OCI-LY3 (cell line): ENCODE results near the gene CHIT1.

Source experiments
- H2AFZ ChIP-seq: fragments of 200-600, 300-600 bp; shearing (Covaris generic); 2 replicates; pipeline ENCODE4 v1.6.0; 2014; ENCODE audit warnings: antibody characterized with exemption, low read depth, low read length
- H3K27ac ChIP-seq: fragments of 200-600, 300-600 bp; sonication (generic); 2 replicates; pipeline ENCODE4 v1.5.1; 2014; ENCODE audit warnings: mild to moderate bottlenecking, low read length, moderate library complexity, mixed read lengths
- H3K27me3 ChIP-seq: fragments of 200-600, 300-600 bp; sonication (generic); 2 replicates; pipeline ENCODE4 v1.6.1; 2014; ENCODE audit warnings: low read depth, low read length, mixed read lengths
- H3K36me3 ChIP-seq: fragments of 200-600, 300-600 bp; sonication (generic); replicated peaks from 2 replicates; pipeline ENCODE3; 2014; ENCODE audit warnings: low read depth, low read length, mixed read lengths
- H3K4me1 ChIP-seq: fragments of 300-600, 200-600 bp; sonication (generic); 2 replicates; pipeline ENCODE4 v1.6.1; 2014; ENCODE audit warnings: low read length, mixed read lengths
- H3K4me2 ChIP-seq: fragments of 200-600, 300-600 bp; sonication (generic); 2 replicates; pipeline ENCODE4 v1.6.1; 2014; ENCODE audit warnings: low read length, mixed read lengths
- H3K4me3 ChIP-seq: fragments of 300-600, 200-600 bp; sonication (generic); 2 replicates; pipeline ENCODE4 v1.5.1; 2014; ENCODE audit warnings: antibody characterized with exemption, mild to moderate bottlenecking, low read length, moderate library complexity
- H3K79me2 ChIP-seq: fragments of 300-600, 200-600 bp; shearing (Covaris generic); 2 replicates; pipeline ENCODE4 v1.6.1; 2014; ENCODE audit warnings: mild to moderate bottlenecking, low read length, mixed read lengths
- H3K9ac ChIP-seq: fragments of 300-600, 200-600 bp; shearing (Covaris generic); 2 replicates; pipeline ENCODE4 v1.6.0; 2014; ENCODE audit warnings: mild to moderate bottlenecking, low read length, moderate library complexity
- H3K9me3 ChIP-seq: fragments of 200-600, 300-600 bp; shearing (Covaris generic); 2 replicates; pipeline ENCODE4 v1.6.1; 2014; ENCODE audit warnings: low read length, mixed read lengths; ENCODE audit not compliant: insufficient read depth
- H4K20me1 ChIP-seq: fragments of 200-600, 300-600 bp; sonication (generic); 2 replicates; pipeline ENCODE4 v1.6.1; 2016; ENCODE audit warnings: low read length, mixed read lengths; ENCODE audit not compliant: insufficient read depth
- EZH2phosphoT487 ChIP-seq: fragments of 200-600 bp; shearing (Covaris generic); IDR thresholded peaks from 2 replicates; pipeline ENCODE4 v1.6.1; 2018; ENCODE audit warnings: antibody characterized with exemption, mixed run types, low read depth
- TF ChIP-seq, protein P1 (sequence below): fragments of 200-600, 300-600 bp; sonication (generic); IDR thresholded peaks from 2 replicates; pipeline ENCODE4 v1.5.1; 2014; ENCODE audit warnings: antibody characterized with exemption, low read length, low read depth

The CHIT1 gene

DNA sequence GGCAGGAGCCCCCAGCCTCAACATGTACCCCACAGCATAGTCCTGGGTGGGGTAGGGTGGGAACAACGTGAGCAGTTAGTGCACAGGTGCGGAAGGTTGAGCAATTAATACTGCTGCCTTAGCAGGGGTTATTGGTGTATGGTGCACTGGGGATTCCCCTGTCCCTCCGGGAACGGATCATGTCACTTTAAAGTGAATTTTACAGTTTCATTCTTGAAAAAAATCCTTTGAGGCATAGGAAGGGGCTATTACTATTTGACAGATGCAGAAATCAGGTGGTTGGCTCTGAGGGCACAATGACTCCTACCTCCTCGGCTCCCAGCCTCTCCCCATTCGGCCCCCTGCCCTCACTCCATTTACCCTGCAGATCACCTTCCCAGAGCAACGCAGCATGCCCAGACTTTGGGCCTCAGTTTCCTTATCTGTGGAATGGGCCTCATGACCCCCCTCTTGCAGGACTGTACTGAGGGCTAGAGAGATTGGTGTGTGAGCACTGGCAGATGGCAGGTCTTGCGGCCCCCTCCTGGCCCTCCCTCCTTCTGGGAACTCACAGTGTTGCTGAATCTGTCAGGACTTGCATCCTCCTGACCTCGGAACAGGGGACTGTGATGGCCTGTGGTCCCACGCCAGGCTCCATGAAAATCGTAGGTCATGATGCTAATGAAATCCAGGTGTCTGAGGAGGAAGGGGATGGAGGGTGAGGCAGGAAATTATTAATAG, 48.7 kb downstream of the CHIT1 start:
- no peak overlapping the region for H2AFZ ChIP-seq
- no peak overlapping the region for H3K27ac ChIP-seq
- no peak overlapping the region for H3K9ac ChIP-seq
- H3K4me1 ChIP-seq, result peaks cover 26% of the 10 kb centered on the region
- peak overlapping the region; percentile 52 for H3K4me2 ChIP-seq
- no peaks in the 10 kb centered on the region for H3K36me3 ChIP-seq
- peaks cover 60% of the 10 kb centered on the region for H3K27me3 ChIP-seq
- H3K9me3 ChIP-seq, result no peaks in the 10 kb centered on the region
- no peaks in the 10 kb centered on the region for H3K79me2 ChIP-seq
- TF ChIP-seq, protein P1, sequence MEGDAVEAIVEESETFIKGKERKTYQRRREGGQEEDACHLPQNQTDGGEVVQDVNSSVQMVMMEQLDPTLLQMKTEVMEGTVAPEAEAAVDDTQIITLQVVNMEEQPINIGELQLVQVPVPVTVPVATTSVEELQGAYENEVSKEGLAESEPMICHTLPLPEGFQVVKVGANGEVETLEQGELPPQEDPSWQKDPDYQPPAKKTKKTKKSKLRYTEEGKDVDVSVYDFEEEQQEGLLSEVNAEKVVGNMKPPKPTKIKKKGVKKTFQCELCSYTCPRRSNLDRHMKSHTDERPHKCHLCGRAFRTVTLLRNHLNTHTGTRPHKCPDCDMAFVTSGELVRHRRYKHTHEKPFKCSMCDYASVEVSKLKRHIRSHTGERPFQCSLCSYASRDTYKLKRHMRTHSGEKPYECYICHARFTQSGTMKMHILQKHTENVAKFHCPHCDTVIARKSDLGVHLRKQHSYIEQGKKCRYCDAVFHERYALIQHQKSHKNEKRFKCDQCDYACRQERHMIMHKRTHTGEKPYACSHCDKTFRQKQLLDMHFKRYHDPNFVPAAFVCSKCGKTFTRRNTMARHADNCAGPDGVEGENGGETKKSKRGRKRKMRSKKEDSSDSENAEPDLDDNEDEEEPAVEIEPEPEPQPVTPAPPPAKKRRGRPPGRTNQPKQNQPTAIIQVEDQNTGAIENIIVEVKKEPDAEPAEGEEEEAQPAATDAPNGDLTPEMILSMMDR, result no peak
- no peak for TF ChIP-seq EZH2phosphoT487
- H4K20me1 ChIP-seq, result no peaks in the 10 kb centered on the region
- no peak overlapping the region for H3K4me3 ChIP-seq

DNA sequence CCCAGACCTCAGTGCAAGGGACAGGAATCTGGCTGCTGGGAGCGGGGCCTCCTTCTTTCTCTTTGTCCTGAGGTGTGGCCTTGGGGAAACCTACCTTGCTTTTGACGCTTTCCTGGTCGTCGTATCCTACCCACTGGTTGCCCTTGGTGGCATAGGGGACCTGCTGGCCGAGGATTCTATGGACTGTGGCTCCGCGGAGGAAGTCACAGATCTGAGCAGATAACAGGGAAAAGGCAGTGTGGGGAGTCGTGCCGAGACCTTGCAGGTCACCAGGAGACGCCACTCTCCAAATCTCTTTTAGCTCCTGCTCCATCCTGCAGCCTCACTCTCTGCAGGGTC, 49.8 kb downstream of the CHIT1 start:
- peaks cover 35% of the 10 kb centered on the region for H3K4me1 ChIP-seq
- peaks cover 71% of the 10 kb centered on the region for H3K27me3 ChIP-seq
- H2AFZ ChIP-seq, result no peak overlapping the region
- TF ChIP-seq EZH2phosphoT487, result no peak
- TF ChIP-seq, protein P1, result no peak
- H4K20me1 ChIP-seq, result no peaks in the 10 kb centered on the region
- H3K9ac ChIP-seq, result no peak overlapping the region
- H3K36me3 ChIP-seq, result no peaks in the 10 kb centered on the region
- no peak overlapping the region for H3K4me2 ChIP-seq
- H3K9me3 ChIP-seq, result no peaks in the 10 kb centered on the region
- H3K4me3 ChIP-seq, result no peak overlapping the region
- no peak overlapping the region for H3K27ac ChIP-seq
- no peaks in the 10 kb centered on the region for H3K79me2 ChIP-seq

DNA sequence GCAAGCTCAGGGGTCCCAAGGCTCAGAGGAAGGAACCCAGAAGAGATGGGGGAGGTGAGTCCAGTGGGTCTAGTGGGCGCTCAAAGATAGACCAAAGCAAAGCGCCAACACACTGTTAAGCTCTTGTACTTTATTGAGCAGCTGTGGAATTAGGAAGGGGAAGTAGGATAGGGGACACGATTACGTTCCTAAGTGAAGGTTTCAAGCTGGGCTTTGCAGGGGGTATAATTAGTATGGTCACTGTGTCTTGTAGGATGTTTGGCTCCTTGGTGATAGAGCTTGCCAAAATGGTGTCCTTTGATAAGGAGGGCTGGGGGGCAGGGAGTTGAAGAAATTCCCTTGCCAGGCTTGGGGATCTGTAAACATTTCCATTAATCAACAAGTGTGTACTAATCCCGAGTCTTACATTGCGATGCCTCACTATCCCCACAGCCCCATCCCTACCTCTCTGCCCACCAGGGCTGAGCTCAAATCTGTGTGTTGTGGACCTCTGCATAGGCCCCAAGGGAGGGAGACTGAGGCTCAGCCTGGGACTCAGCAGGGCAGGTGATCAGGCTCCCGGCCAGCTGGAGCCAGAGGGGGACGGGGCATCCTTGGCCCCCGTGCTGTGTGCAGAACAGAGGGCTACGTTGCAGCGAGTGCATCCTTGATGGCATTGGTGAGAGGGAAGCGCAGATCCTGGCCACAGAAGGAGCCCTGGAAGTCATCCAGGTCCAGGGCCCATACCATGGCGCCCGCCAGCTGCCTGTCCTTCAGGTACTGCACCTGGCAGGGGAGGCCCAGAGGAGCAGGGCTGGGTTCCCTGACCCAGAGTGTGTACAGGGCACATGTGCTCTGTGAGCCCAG, 50.4 kb downstream of the CHIT1 start:
- no peaks in the 10 kb centered on the region for H3K9me3 ChIP-seq
- peaks cover 41% of the 10 kb centered on the region for H3K4me1 ChIP-seq
- H3K27ac ChIP-seq, result no peak overlapping the region
- H3K4me2 ChIP-seq, result no peak overlapping the region
- no peak overlapping the region for H3K9ac ChIP-seq
- H2AFZ ChIP-seq, result no peak overlapping the region
- H3K4me3 ChIP-seq, result no peak overlapping the region
- H3K79me2 ChIP-seq, result no peaks in the 10 kb centered on the region
- peaks cover 3% of the 10 kb centered on the region; the same call in 1 of the 2 replicates for H4K20me1 ChIP-seq
- H3K27me3 ChIP-seq, result peaks cover 69% of the 10 kb centered on the region
- TF ChIP-seq EZH2phosphoT487, result no peak
- TF ChIP-seq, protein P1, result no peak
- no peaks in the 10 kb centered on the region for H3K36me3 ChIP-seq

DNA sequence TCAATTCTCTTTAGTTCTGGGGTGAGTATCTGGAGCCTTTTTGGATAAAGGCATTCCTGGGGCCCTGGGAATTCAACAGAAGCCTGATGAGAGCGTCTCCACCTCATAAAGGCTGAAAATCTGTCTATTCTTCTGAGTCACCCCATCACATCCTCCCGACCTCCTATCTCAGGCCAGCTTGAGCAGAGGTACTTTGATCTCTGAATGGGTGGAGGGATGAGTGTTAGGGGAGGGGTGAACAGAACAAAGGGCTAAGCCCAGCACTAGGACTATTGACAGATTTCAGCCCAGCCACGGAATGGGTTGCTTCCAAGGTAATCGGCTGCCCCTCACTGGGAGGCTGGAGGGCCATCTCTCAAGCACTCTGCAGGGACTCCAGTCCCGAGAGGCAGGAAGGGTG, 51.4 kb downstream of the CHIT1 start:
- Histone ChIP-seq H3K4me2 (no peak overlapping the region), H3K36me3 (no peaks in the 10 kb centered on the region), H2AFZ (no peak overlapping the region), H3K9ac (no peak overlapping the region), H3K27ac (no peak overlapping the region), H3K9me3 (no peaks in the 10 kb centered on the region), H3K4me3 (no peak overlapping the region), H3K79me2 (no peaks in the 10 kb centered on the region), H3K27me3 (peaks cover 69% of the 10 kb centered on the region), H3K4me1 (peaks cover 51% of the 10 kb centered on the region), H4K20me1 (peaks cover 5% of the 10 kb centered on the region; the same call in 1 of the 2 replicates)
- no peak for TF ChIP-seq EZH2phosphoT487
- TF ChIP-seq, protein P1, result no peak
